K562 (cell line): ENCODE results near the gene DEPP1. TPM values are rescaled to one million over a fixed set of nuclear protein-coding genes. Genes with fewer than 3 reads are reported as not detected.

Experiments
- ATAC-seq: fragments of 200-7000 bp; cut with Tn5 transposase; 3 replicates; pipeline ENCODE4 v1.9.1; 2020; ENCODE audit warnings: moderate library complexity
- BruUV-seq: library from RNA; stranded (reverse); fragments of 400-500 nt; replicated peaks from 2 replicates; lab custom pipeline; 2021; lab: Mats Ljungman, UMichigan
- CTCF ChIA-PET: fragments of 300-600 bp; formaldehyde crosslinking; extraction: SDS; loops from one replicate; lab custom pipeline; 2021; ENCODE audit warnings: low intra/inter-chr PET ratio; lab: Yijun Ruan, JAX
- POLR2A ChIA-PET: fragments of 300-600, 350-650 bp; sonication (Branson Sonifier 250); formaldehyde crosslinking; extraction: SDS; loops from one replicate; lab custom pipeline; 2021; ENCODE audit warnings: antibody characterized with exemption, inconsistent platforms; lab: Yijun Ruan, JAX
- DNase-seq, 4 experiments: peaks; one replicate each; pipeline versions ENCODE4 v3.0.0 to v3.0.0-alpha.2; 2011 to 2018; ENCODE audit warnings: low spot score in 3 of 4, mixed read lengths in 3 of 4; ENCODE audit errors: extremely low read depth in 1 of 4
- FAIRE-seq: peaks from 2 replicates; lab custom pipeline; 2011; peaks lifted over from hg19 to GRCh38; lab: Jason Lieb, UNC
- H2AFZ ChIP-seq: 2 replicates; pipeline ENCODE4 v1.6.0; 2011; ENCODE audit warnings: low read depth, low read length, control low read depth, inconsistent platforms
- H3K27ac ChIP-seq: fragments of 200-600 bp; 3 replicates; pipeline ENCODE4 v1.8.0; 2011; ENCODE audit warnings: low read depth, mild to moderate bottlenecking, control low read depth, inconsistent platforms, low read length, moderate library complexity, mixed read lengths; ENCODE audit errors: extremely low read depth
- H3K27me3 ChIP-seq, 2 experiments: fragments of 300-600 bp in 1 of 2; 2 replicates in 1 of 2; 3 replicates in 1 of 2; pipeline versions ENCODE4 v1.6.0 to v1.8.0; 2011; ENCODE audit warnings: inconsistent platforms in 2 of 2, low read length in 2 of 2, mild to moderate bottlenecking in 1 of 2, mixed read lengths in 1 of 2, moderate library complexity in 1 of 2; ENCODE audit not compliant: control insufficient read depth in 2 of 2, insufficient read depth in 2 of 2
- H3K36me3 ChIP-seq: fragments of 300-600 bp; 3 replicates; pipeline ENCODE4 v1.8.0; 2011; ENCODE audit warnings: mild to moderate bottlenecking, low read length, inconsistent platforms; ENCODE audit not compliant: control insufficient read depth, insufficient read depth
- H3K4me1 ChIP-seq, 2 experiments: fragments of 200-600 bp in 1 of 2; replicated peaks in 1 of 2; 2 replicates in 1 of 2; 3 replicates in 1 of 2; pipeline versions ENCODE4 v1.5.1 to v1.8.0; 2011; ENCODE audit warnings: inconsistent platforms in 2 of 2, low read length in 2 of 2, mild to moderate bottlenecking in 1 of 2, mixed read lengths in 1 of 2, moderate library complexity in 1 of 2; ENCODE audit not compliant: control insufficient read depth in 2 of 2, insufficient read depth in 2 of 2
- H3K4me2 ChIP-seq: 2 replicates; pipeline ENCODE4 v1.6.1; 2011; ENCODE audit warnings: low read length, control low read depth, inconsistent platforms, mixed read lengths; ENCODE audit not compliant: insufficient read depth
- H3K4me3 ChIP-seq: fragments of 200-600 bp; sonication (generic), shearing (Covaris generic); 2 replicates; pipeline ENCODE4 v1.5.1; 2016; ENCODE audit warnings: control low read depth, inconsistent platforms
- H3K79me2 ChIP-seq: fragments of 200-600 bp; 3 replicates; pipeline ENCODE4 v1.8.0; 2011; ENCODE audit warnings: low read length, inconsistent platforms; ENCODE audit not compliant: control insufficient read depth, insufficient read depth
- H3K9ac ChIP-seq, 2 experiments: 2 replicates each; pipeline versions ENCODE4 v1.6.0 to v1.6.1; 2011; ENCODE audit warnings: low read depth in 2 of 2, low read length in 2 of 2, control low read depth in 1 of 2, inconsistent platforms in 1 of 2, mild to moderate bottlenecking in 1 of 2, mixed read lengths in 1 of 2; ENCODE audit not compliant: insufficient read depth in 1 of 2
- H3K9me1 ChIP-seq: one replicate; pipeline ENCODE4 v1.6.0; 2011; ENCODE audit warnings: inconsistent platforms, mild to moderate bottlenecking, low read length, moderate library complexity; ENCODE audit not compliant: control insufficient read depth, insufficient read depth
- H3K9me3 ChIP-seq: replicated peaks from 2 replicates; pipeline ENCODE4 v1.5.1; 2011; ENCODE audit warnings: low read depth, low read length, inconsistent platforms; ENCODE audit not compliant: control insufficient read depth, insufficient read depth
- H4K20me1 ChIP-seq: replicated peaks from 2 replicates; pipeline ENCODE4 v1.6.1; 2011; ENCODE audit warnings: low read length, inconsistent platforms, mixed read lengths; ENCODE audit not compliant: control insufficient read depth, insufficient read depth
- CBFA2T3 ChIP-seq: fragments of 450-650 bp; IDR thresholded peaks from 2 replicates; pipeline ENCODE4 v1.6.1; 2017
- COPS2 ChIP-seq: fragments of 450-650 bp; conservative IDR thresholded peaks from 2 replicates; pipeline ENCODE4 v1.6.1; 2016; ENCODE audit warnings: mild to moderate bottlenecking, moderate library complexity
- MIER1 ChIP-seq: fragments of 450-650 bp; IDR thresholded peaks from 2 replicates; pipeline ENCODE4 v1.6.1; 2016; ENCODE audit warnings: antibody characterized with exemption, mild to moderate bottlenecking, low read depth
- ZNF12 ChIP-seq: sonication (generic); formaldehyde crosslinking; IDR thresholded peaks from 2 replicates; pipeline ENCODE4 v1.4.0; 2020; ENCODE audit warnings: mild to moderate bottlenecking, missing genetic modification reagents
- ZNF282 ChIP-seq: sonication (generic); formaldehyde crosslinking; IDR thresholded peaks from 2 replicates; pipeline ENCODE4 v1.8.1; 2023; ENCODE audit warnings: missing genetic modification reagents
- ZNF507 ChIP-seq: conservative IDR thresholded peaks from 2 replicates; pipeline ENCODE4 v1.6.1; 2017; ENCODE audit warnings: missing genetic modification characterization, missing compliant biosample characterization
- WGBS: fragments of 100-300 bp; shearing (Covaris generic); methylation state at CpG from one replicate; pipeline ENCODE4 v1.1.6; 2016; ENCODE audit warnings: low coverage, mixed read lengths; ENCODE audit not compliant: insufficient coverage; ENCODE audit errors: missing lambda C conversion rate; 5-methylcytosine and 5-hydroxymethylcytosine counted together
- in situ Hi-C: fragments of 300-500 bp; cut with MboI; formaldehyde crosslinking; loops from 4 replicates; pipeline ENCODE4 v1.15.0; 2018; ENCODE audit warnings: inconsistent platforms, mixed read lengths
- intact Hi-C: fragments of 100-400 bp; cut with micrococcal nuclease; formaldehyde crosslinking; loops from 2 replicates; pipeline ENCODE4 v1.14.2; 2022
- polyA plus RNA-seq, 8 experiments: library from polyadenylated mRNA; depleted of rRNA in 4 of 8; stranded (reverse) in 5 of 8; unstranded in 3 of 8; fragments of >200 nt; fragmentation: Nextera tagmentation in 2 of 8; fragmentation: Illumina TruSeq in 1 of 8; extraction: Ambion mirVana in 2 of 8; extraction: Trizol in 1 of 8; gene quantifications; 2 replicates each; pipeline versions ENCODE4 v1.2.1 to v1.2.3, GENCODE V29; 2011 to 2014; ENCODE audit warnings: inconsistent platforms in 1 of 8, missing spikeins in 1 of 8
- total RNA-seq, 7 experiments: library from RNA; depleted of rRNA in 6 of 7; stranded (reverse); fragments of >200 nt in 6 of 7; fragmentation: Illumina TruSeq in 2 of 7; extraction: Trizol in 2 of 7; gene quantifications; 2 replicates each; pipeline versions ENCODE4 v1.2.1 to v1.2.3, GENCODE V29; 2011 to 2021; ENCODE audit warnings: low replicate concordance in 1 of 7
- TF ChIP-seq, protein P1 (sequence below): fragments of 250-450 bp; sonication (Bioruptor Pico); IDR thresholded peaks from 2 replicates; pipeline ENCODE4 v1.8.0; 2021; ENCODE audit warnings: mild to moderate bottlenecking, moderate library complexity

DEPP1 gene
- total and polyA plus RNA-seq, 9 of the 15 experiments (the other 6 are each of a cell fraction or from before 2014, with no cell fraction given), result 0.04 to 0.54 (median 0.20) TPM; not detected in 1

- 2% methylated on average over 7 of the region's 7 CpGs for WGBS
These were observed 42.2 kb downstream of the DEPP1 start for GRCh38 chr10:44936314-44936975.

More at GRCh38 chr10:44936314-44936975, 42.2 kb downstream of the DEPP1 start:
- no peaks in the 10 kb centered on the region for H3K9me3 ChIP-seq
- intact Hi-C loops (no loop called here), in situ Hi-C loops (no loop called here)
- DNase-seq (no peak), ATAC-seq (no peak), FAIRE-seq (peak; percentile 73)
- no peak for TF ChIP-seq ZNF507 (tag)
- peak; percentile 24 for TF ChIP-seq CBFA2T3
- TF ChIP-seq, protein P1, sequence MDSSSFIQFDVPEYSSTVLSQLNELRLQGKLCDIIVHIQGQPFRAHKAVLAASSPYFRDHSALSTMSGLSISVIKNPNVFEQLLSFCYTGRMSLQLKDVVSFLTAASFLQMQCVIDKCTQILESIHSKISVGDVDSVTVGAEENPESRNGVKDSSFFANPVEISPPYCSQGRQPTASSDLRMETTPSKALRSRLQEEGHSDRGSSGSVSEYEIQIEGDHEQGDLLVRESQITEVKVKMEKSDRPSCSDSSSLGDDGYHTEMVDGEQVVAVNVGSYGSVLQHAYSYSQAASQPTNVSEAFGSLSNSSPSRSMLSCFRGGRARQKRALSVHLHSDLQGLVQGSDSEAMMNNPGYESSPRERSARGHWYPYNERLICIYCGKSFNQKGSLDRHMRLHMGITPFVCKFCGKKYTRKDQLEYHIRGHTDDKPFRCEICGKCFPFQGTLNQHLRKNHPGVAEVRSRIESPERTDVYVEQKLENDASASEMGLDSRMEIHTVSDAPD (CRISPR knock-in tag), result no peak
- TF ChIP-seq MIER1, result no peak
- TF ChIP-seq ZNF282, result no peak
- no peak for TF ChIP-seq COPS2
- TF ChIP-seq ZNF12 (CRISPR knock-in tag), result no peak
- ChIA-PET POLR2A (interaction anchor here (1.1 kb wide), 1 partner anchor 14 kb away, joined by 3 read pairs; no protein-coding TSS in a partner anchor), CTCF (no interaction called here)
- H3K9ac ChIP-seq, result no peak overlapping the region
- H4K20me1 ChIP-seq, result peaks cover 2% of the 10 kb centered on the region; the same call in 1 of the 2 replicates
- no peak overlapping the region for H2AFZ ChIP-seq
- H3K27ac ChIP-seq, result no peak overlapping the region
- no peak overlapping the region for H3K4me3 ChIP-seq
- H3K79me2 ChIP-seq, result no peaks in the 10 kb centered on the region
- no peaks in the 10 kb centered on the region for H3K9me1 ChIP-seq
- no peaks in the 10 kb centered on the region for H3K4me1 ChIP-seq
- no TSS peak for BruUV-seq
- peaks cover 9 to 39% of the 10 kb centered on the region in 2 experiments; a peak in 4 of 5 replicates for H3K27me3 ChIP-seq
- no peaks in the 10 kb centered on the region for H3K36me3 ChIP-seq
- H3K4me2 ChIP-seq, result no peak overlapping the region
